Neural cell (in vitro differentiated cells): Measurements from ENCODE around the gene GRHL1.

Experiments
- EP300 ChIP-seq: fragments of 450-650 bp; conservative IDR thresholded peaks from 2 replicates; pipeline ENCODE4 v1.6.1; 2014; ENCODE audit warnings: antibody characterized with exemption, mild to moderate bottlenecking, moderate library complexity; ENCODE audit not compliant: poor library complexity, severe bottlenecking
- SMC3 ChIP-seq: fragments of 450-650 bp; conservative IDR thresholded peaks from 2 replicates; pipeline ENCODE4 v1.6.1; 2014; ENCODE audit warnings: antibody characterized with exemption, mild to moderate bottlenecking, moderate library complexity; ENCODE audit not compliant: poor library complexity
- TF ChIP-seq, protein P1 (sequence below): fragments of 450-650 bp; IDR thresholded peaks from 2 replicates; pipeline ENCODE4 v1.5.1; 2014; ENCODE audit warnings: antibody characterized with exemption, mild to moderate bottlenecking, moderate library complexity; ENCODE audit not compliant: poor library complexity, severe bottlenecking

DNA sequence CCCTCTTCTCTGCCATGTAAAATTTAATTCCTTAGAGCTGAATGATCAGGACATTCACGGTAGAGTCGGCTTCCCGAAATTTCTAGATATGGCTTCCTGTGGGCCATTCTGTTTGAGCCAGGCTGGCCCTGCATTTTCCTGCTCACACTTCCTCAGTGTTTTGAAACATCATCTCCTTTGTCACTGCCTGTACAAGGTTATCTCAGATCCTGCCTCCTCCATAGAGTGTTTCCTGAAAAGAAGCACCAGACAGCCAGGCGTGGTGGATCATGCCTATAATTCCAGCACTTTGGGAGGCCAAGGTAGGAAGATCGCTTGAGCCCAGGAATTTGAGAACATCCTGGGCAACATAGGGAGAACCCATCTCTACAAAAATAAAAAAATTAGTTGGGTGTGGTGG lies 43.6 kb downstream of the GRHL1 start:
- TF ChIP-seq, protein P1, sequence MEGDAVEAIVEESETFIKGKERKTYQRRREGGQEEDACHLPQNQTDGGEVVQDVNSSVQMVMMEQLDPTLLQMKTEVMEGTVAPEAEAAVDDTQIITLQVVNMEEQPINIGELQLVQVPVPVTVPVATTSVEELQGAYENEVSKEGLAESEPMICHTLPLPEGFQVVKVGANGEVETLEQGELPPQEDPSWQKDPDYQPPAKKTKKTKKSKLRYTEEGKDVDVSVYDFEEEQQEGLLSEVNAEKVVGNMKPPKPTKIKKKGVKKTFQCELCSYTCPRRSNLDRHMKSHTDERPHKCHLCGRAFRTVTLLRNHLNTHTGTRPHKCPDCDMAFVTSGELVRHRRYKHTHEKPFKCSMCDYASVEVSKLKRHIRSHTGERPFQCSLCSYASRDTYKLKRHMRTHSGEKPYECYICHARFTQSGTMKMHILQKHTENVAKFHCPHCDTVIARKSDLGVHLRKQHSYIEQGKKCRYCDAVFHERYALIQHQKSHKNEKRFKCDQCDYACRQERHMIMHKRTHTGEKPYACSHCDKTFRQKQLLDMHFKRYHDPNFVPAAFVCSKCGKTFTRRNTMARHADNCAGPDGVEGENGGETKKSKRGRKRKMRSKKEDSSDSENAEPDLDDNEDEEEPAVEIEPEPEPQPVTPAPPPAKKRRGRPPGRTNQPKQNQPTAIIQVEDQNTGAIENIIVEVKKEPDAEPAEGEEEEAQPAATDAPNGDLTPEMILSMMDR, result no peak
- TF ChIP-seq EP300, result no peak
- no peak for TF ChIP-seq SMC3
